ENCODE results near the gene SCUBE1.
A peak's percentile ranks its signal among the peaks of the same experiment; 100 is the strongest.
"Not testable (repeated sequence)": the region's sequence is repeated elsewhere in the genome, so short reads cannot be mapped to it uniquely, and the experiment has no call there.

Gene SCUBE1

DNA sequence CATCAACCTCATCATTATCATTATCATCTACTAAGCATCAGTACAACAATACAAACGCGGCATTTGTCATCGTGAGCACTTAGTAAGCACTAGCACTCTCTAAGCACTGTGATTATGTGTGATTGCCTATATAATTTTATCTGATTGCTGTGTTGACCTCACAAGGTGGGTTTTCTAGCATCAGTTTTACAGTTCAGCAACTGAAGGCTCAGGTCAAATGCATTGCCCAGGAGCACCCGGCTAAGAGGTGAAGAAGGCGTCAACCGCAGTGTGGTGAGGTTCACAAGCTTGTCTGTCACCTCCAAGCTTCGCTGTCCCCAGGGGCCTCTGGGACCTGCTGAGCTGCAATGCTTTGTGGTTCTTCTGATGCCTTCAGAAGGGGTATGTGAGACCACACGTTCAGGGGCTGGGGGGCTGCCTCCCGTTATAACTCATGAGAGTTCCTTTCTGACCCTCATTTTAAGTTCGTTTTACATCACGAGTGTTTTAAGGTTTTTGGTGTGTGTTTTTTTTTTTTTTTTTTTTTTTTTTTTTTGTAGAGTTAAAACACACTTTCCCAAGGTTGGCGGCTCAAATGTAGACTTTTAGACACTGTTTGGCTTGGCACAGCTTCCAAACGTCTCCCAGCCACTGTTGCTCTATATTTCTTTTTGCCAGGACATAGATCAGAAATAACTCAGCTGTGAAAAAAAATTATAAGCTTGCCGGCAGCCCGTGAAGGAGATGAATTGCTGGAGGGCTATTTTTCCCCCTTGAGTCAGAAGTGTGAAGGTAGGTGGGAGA, 33.8 kb upstream of the SCUBE1 start:
- Mint-ChIP-seq H3K4me1 (no peaks in the 10 kb centered on the region), H3K36me3 (peaks cover 2% of the 10 kb centered on the region), H3K9me3 (peaks cover 7% of the 10 kb centered on the region), H3K27me3 (peaks cover 27% of the 10 kb centered on the region), H3K27ac (no peak overlapping the region), H3K4me3 (no peak overlapping the region)
- DNase-seq (ENCODE audit: low spot score in 2 of 2) (no peak), ATAC-seq (ENCODE audit: low read depth) (no peak)

DNA sequence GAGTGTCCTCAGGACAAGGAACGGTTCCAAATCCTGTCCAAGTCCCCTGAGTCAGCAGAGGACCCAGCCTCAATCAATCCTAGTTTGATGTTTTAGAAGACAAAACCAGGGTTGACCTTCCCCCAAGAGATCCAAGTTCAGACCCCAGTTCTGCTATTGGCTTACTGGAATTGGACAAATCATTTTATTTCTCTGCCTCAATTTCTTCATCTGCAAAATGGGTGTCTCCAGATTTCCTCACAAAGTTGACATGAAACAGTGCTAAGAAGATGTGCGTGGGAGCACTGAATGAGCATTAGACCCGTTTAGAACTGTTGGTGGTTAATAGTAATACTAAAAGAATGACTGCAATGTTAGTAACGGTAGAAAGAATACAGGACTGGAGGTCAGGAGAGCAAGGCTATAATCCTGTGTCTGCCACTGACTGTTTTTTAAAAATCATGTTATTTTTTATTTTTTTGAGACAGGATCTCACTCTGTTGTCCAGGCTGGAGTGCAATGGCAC, 32.8 kb upstream of the SCUBE1 start:
- DNase-seq (ENCODE audit: low spot score in 2 of 2): no peak
- no peaks in the 10 kb centered on the region for H3K4me1 Mint-ChIP-seq
- ATAC-seq (ENCODE audit: low read depth): no peak
- H3K36me3 Mint-ChIP-seq: peaks cover 2% of the 10 kb centered on the region
- no peak overlapping the region for H3K4me3 Mint-ChIP-seq
- peaks cover 7% of the 10 kb centered on the region for H3K9me3 Mint-ChIP-seq
- H3K27me3 Mint-ChIP-seq: peaks cover 35% of the 10 kb centered on the region
- H3K27ac Mint-ChIP-seq: no peak overlapping the region

DNA sequence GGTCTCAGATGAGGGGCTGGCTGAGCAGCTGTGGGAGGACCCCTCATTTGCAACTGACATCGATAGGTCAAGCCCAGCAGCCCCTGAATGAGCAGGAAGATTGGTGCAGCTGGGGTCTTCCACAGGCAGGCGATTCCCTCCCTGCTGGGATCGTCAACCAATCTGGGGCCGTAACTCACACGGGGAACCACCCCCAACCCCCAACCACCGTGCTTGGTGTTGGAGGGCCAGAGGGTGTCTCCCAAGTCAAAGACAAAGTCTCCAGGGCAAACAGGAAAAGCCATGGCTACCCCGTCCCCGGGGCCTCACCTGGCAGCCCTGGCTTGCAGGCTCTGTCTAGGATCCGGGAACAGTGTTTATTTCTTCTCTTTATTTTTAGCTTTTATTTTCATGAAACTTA, 26.9 kb upstream of the SCUBE1 start:
- Mint-ChIP-seq H3K9me3 (peaks cover 7% of the 10 kb centered on the region), H3K27ac (no peak overlapping the region), H3K36me3 (peaks cover 2% of the 10 kb centered on the region), H3K4me1 (no peaks in the 10 kb centered on the region), H3K27me3 (peaks cover 24% of the 10 kb centered on the region), H3K4me3 (no peak overlapping the region)
- ATAC-seq (ENCODE audit: low read depth): no peak
- no peak for DNase-seq (ENCODE audit: low spot score in 2 of 2)

DNA sequence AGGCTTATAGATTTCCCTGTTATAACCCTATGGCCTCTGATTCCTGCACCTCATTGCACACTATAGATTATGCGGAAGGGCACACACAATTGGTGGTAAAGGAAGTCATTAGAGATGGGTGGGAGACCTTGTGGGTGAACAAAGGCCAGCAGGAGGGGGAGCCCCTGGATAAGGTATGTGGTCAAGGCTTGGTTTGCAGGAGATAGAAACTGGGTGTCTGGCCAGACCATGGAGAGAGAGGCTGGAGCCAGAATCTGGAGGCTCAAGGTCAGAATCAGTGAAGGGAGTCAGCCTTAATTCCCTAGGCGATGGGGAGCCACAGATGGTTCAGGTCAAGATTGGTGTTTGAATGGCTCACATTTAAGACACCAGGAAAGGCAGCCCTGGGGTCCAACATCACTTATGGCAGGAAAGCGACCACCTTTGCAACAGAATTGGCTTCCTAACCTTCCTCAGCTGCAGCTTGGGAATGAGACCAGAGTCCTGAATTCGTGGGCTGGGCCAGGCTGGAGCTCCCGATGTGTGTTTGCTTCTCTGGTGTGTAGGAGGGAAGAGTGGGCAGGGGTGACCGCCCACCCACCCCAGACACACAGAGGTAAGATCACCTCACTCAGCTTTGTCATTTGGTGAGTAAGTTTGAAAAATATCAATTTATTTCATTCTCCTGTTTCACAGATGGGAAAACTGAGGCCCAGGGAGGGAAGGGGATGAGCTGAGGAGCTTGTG, 22.7 kb upstream of the SCUBE1 start:
- no peak for ATAC-seq (ENCODE audit: low read depth)
- no peak for DNase-seq (ENCODE audit: low spot score in 2 of 2)
- Mint-ChIP-seq H3K9me3 (no peaks in the 10 kb centered on the region), H3K36me3 (no peaks in the 10 kb centered on the region), H3K4me1 (no peaks in the 10 kb centered on the region), H3K27me3 (peaks cover 7% of the 10 kb centered on the region), H3K4me3 (no peak overlapping the region), H3K27ac (no peak overlapping the region)

DNA sequence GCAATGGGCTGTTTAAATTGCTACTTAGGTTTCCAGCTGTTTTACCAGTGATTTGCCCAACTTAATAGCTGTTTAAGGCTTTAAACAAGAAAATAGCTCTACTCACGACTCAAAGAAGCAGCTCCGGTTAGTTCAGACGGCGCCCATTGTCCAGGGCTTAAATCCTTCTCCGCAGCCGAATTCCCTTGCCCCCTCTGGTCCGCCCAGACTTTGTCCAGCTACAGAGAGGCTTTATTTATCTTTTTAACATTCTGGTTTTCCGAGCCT, 20.9 kb upstream of the SCUBE1 start:
- H3K4me1 Mint-ChIP-seq: no peaks in the 10 kb centered on the region
- H3K4me3 Mint-ChIP-seq: no peak overlapping the region
- H3K36me3 Mint-ChIP-seq: no peaks in the 10 kb centered on the region
- no peak for ATAC-seq (ENCODE audit: low read depth)
- no peak for DNase-seq (ENCODE audit: low spot score in 2 of 2)
- H3K27me3 Mint-ChIP-seq: peaks cover 7% of the 10 kb centered on the region
- no peaks in the 10 kb centered on the region for H3K9me3 Mint-ChIP-seq
- no peak overlapping the region for H3K27ac Mint-ChIP-seq

DNA sequence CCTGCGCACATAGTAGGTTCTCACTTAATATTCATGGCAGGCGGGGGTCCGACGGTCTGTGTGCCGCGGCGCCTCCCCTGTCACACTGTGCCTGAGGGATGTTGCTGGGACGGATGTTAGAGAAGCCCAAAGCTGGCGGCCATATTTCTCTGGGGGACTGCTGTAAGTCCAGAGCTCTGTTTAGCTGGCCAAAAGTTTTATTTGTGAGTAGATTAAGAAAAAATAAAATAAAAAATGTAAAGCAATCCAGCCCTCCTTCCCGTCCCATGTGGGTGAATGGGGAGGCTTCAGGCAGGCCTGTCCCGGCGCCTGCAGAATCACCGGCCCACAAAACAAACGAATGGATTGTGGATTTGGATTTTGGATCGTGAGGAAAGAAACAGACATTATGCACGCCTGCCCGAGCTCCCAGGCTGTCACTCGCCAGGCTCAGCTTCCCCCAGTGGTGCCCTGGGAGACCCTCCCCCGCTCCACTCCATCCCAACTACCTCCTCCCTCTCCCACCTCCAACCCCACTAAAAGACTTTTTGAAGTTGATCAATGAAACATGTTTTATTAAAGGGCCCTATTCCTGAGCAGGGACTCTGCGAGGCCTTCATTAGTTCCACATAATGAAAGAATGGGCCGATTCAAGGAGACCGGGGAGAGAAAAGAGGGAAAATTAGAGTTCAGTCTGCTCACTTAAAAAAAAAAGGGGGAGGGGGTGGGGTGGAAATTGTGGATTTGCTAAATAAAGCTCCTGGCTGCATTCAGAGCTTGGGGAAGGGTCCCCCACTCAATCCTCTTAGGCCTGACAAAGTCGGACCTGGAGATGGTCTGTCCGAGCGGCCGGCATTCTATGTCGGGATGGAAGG, 20.4 kb upstream of the SCUBE1 start:
- Mint-ChIP-seq H3K36me3 (no peaks in the 10 kb centered on the region), H3K27me3 (peaks cover 7% of the 10 kb centered on the region), H3K4me1 (no peaks in the 10 kb centered on the region), H3K9me3 (no peaks in the 10 kb centered on the region), H3K4me3 (no peak overlapping the region), H3K27ac (no peak overlapping the region)
- ATAC-seq (ENCODE audit: low read depth) (no peak), DNase-seq (ENCODE audit: low spot score in 2 of 2) (no peak)

DNA sequence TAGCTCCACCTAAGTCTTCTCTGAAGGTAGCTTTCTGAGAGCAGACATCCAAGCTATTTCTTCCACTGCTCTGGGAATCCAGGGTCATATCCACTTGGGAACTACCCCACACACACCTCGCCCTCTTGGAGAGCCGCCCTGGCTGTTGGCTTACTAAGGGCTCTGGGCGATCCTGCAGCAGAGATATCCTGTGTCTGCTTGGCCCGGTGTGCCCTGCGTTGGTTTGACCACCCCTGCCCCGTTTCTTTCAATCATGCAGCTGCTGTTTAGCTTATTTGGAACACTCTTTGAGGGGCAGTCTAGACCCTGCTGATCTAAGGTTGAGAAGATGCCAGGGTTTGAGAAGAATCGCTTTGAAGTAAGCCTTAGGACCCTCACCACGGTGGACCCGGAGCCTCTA, 17.4 kb upstream of the SCUBE1 start:
- H3K4me1 Mint-ChIP-seq: no peaks in the 10 kb centered on the region
- DNase-seq (ENCODE audit: low spot score in 2 of 2) (no peak), ATAC-seq (ENCODE audit: low read depth) (no peak)
- peaks cover 12% of the 10 kb centered on the region for H3K27me3 Mint-ChIP-seq
- no peak overlapping the region for H3K4me3 Mint-ChIP-seq
- H3K36me3 Mint-ChIP-seq: no peaks in the 10 kb centered on the region
- no peaks in the 10 kb centered on the region for H3K9me3 Mint-ChIP-seq
- H3K27ac Mint-ChIP-seq: no peak overlapping the region

DNA sequence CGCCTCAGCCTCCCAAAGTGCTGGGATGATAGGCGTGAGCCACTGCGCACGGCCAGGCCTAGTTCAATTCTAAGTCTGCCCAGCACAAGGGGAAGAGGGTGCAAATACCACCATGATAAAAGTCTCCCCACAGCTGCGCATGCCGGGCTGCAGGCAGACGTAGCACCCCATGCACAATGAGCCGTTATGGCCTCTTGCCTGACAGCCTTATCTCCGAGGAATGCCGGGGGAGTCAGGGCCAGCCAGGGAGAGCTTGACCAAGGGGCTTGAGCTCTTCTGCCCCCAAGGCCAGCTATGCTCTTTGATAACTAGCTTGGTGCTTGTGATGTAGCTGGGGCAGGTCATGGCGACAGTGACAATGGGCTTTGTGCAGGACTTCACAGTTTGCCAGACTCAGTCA, 13.7 kb upstream of the SCUBE1 start:
- ATAC-seq (ENCODE audit: low read depth) (no peak), DNase-seq (ENCODE audit: low spot score in 2 of 2) (no peak)
- no peak overlapping the region for H3K4me3 Mint-ChIP-seq
- peaks cover 12% of the 10 kb centered on the region for H3K27me3 Mint-ChIP-seq
- no peak overlapping the region for H3K27ac Mint-ChIP-seq
- H3K4me1 Mint-ChIP-seq: no peaks in the 10 kb centered on the region
- no peaks in the 10 kb centered on the region for H3K36me3 Mint-ChIP-seq
- H3K9me3 Mint-ChIP-seq: no peaks in the 10 kb centered on the region

DNA sequence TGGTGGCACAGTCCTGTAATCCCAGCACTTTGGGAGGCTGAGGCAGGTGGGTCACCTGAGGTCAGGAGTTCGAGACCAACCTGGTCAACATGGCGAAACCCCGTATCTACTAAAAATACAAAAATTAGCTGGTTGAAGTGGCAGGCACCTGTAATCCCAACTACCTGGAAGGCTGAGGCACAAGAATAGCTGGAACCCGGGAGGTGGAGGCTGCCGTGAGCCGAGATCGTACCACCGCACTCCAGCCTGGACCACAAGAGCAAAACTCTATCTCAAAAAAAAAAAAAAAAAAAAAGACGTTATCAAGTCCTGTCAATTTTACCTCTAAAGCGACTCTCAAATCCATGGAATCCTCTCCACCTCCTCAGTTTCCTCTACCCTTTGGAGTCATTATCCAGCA, 12.5 kb upstream of the SCUBE1 start:
- not testable (repeated sequence) for ATAC-seq (ENCODE audit: low read depth); H3K4me1 Mint-ChIP-seq; H3K4me3 Mint-ChIP-seq; H3K36me3 Mint-ChIP-seq; H3K27ac Mint-ChIP-seq; H3K9me3 Mint-ChIP-seq; DNase-seq (ENCODE audit: low spot score in 2 of 2)
- peaks cover 12% of the 10 kb centered on the region for H3K27me3 Mint-ChIP-seq

DNA sequence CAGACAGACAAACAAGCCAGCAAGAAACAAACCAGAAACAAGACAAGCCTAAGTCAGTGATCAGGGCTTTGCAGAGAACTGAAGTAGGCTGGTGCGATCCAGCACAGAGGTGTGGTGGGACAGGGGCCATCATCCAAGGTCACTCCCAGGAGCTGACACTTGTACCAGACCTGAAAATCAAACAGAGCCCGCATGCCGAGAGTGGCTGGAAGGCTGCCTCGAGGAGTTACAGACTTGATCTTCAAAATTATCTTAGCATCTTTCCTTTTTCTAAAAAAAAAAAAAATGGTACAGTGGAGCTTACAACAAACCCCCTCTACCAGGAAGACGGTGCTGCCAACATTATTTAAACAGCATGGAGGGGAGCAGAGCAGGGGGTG, 8.8 kb upstream of the SCUBE1 start:
- Mint-ChIP-seq H3K4me3 (no peak overlapping the region), H3K36me3 (no peaks in the 10 kb centered on the region), H3K9me3 (no peaks in the 10 kb centered on the region), H3K4me1 (no peaks in the 10 kb centered on the region), H3K27me3 (peaks cover 15% of the 10 kb centered on the region), H3K27ac (no peak overlapping the region)
- ATAC-seq (ENCODE audit: low read depth) (no peak), DNase-seq (ENCODE audit: low spot score in 2 of 2) (no peak)

DNA sequence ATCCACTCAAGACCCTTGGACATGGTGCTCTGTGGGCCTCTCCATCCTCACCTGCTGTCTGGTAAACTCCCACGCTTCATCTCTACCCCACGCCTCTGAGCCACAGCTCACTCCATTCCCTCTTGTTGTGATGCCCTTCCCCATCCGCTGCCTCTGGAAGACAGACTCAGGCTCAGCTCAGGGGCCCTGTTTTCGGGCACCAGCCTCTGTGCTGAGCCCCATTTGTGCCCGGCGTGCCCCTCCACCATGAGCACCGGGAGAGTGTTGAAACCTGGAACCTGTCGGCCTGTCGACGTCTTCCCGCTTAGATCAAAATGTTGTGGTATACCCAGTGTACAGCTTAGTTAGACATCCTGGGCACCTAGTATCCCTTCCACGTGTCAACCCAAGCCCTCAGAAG, 6.5 kb upstream of the SCUBE1 start:
- DNase-seq (ENCODE audit: low spot score in 2 of 2): no peak
- Mint-ChIP-seq H3K9me3 (no peaks in the 10 kb centered on the region), H3K27ac (no peak overlapping the region), H3K4me3 (no peak overlapping the region), H3K36me3 (no peaks in the 10 kb centered on the region), H3K27me3 (peaks cover 21% of the 10 kb centered on the region), H3K4me1 (no peaks in the 10 kb centered on the region)
- ATAC-seq (ENCODE audit: low read depth): no peak

DNA sequence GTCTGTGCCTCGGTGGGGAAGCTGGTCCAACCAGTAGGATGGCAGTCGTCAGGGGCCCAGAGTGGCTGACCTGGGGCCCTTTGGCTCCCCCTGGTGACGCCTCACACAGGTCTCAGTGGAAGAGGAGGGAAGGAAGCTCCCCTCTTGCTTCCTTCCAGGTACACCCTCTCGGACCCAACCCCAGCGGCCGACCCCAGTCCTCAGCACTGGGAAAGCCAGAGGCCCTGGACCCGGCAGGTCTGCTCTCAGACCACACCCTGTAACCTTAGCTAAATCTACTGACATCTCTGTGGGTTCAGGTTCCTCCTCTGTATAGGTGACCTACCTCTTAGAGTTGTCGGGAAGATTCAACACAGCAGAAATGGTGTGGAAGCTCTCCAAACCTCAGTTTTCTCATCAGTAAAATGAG, 3.4 kb upstream of the SCUBE1 start:
- ATAC-seq (ENCODE audit: low read depth) (peak; percentile 69), DNase-seq (ENCODE audit: low spot score in 2 of 2) (peak; percentile 46 to 47)
- Mint-ChIP-seq H3K36me3 (peaks cover 2% of the 10 kb centered on the region), H3K9me3 (no peaks in the 10 kb centered on the region), H3K4me1 (peaks cover 10% of the 10 kb centered on the region), H3K27ac (no peak overlapping the region), H3K4me3 (no peak overlapping the region), H3K27me3 (peaks cover 31% of the 10 kb centered on the region)

DNA sequence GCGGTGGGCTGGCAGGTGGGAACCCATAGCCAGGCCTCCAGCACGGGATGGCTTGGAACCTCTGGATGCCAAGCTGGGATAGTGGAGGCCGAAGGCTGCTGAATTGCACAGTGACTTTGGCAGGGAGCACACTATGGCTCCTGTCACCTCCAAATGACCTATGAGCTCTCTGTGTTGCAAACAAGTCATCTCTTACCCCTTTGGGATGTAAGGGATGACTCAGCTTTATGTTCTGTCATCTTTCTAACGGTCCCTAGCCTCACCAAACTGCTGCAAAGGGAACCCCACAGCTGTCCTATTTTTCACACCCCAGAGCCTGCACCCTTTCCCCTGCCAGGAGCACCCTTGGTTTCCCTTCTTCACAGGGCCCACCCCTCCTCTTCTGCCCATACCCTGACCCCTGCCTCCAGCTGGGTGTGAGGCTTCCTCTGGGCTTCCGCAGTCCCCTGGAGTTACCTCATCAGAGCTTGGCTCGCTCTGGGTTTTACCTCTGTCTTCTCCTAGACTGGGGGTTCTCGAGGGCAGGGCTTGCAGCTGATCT, 2.7 kb upstream of the SCUBE1 start:
- ATAC-seq (ENCODE audit: low read depth): no peak
- peaks cover 36% of the 10 kb centered on the region for H3K27me3 Mint-ChIP-seq
- peaks cover 12% of the 10 kb centered on the region for H3K4me1 Mint-ChIP-seq
- peaks cover 2% of the 10 kb centered on the region for H3K36me3 Mint-ChIP-seq
- no peak overlapping the region for H3K27ac Mint-ChIP-seq
- no peak for DNase-seq (ENCODE audit: low spot score in 2 of 2)
- no peaks in the 10 kb centered on the region for H3K9me3 Mint-ChIP-seq
- H3K4me3 Mint-ChIP-seq: no peak overlapping the region

DNA sequence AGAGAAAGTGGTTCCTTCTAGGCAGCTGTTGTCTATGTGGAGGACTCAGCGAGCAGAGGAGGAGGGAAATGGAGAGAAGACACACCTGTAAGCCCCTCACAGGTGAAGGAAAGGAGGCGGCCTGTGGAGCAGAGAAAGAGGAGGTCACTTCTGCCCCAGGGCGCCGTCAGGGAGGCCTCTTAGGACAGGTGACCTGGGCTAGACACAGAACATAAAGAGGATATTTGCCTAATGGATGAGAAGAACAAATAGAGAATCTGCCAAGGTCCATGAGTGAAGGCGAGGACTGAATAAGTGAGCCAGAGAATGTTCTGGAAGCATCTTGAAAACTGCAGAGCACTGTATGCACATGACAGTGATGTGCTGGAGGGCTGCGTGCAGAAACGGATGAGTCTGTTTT, 2.2 kb upstream of the SCUBE1 start:
- Mint-ChIP-seq H3K4me1 (peaks cover 12% of the 10 kb centered on the region), H3K4me3 (no peak overlapping the region), H3K27me3 (peaks cover 38% of the 10 kb centered on the region), H3K27ac (no peak overlapping the region), H3K36me3 (peaks cover 2% of the 10 kb centered on the region), H3K9me3 (no peaks in the 10 kb centered on the region)
- ATAC-seq (ENCODE audit: low read depth): no peak
- no peak for DNase-seq (ENCODE audit: low spot score in 2 of 2)

Measured in memory B cell (primary cell).